Stimulated activated CD8-positive, alpha-beta memory T cell treated with anti-CD3 and anti-CD28 coated beads, Interleukin-4, amount 100 ng/mL, for 4 hours (primary cell): Measurements from ENCODE around the gene PHLPP2.

ENCODE experiments used
- DNase-seq, 2 donors: peaks; one replicate each; pipeline ENCODE4 v3.0.0-alpha.2; 2020; ENCODE audit warnings: low read depth in 2 of 2, low spot score in 1 of 2

The PHLPP2 gene, protein sequence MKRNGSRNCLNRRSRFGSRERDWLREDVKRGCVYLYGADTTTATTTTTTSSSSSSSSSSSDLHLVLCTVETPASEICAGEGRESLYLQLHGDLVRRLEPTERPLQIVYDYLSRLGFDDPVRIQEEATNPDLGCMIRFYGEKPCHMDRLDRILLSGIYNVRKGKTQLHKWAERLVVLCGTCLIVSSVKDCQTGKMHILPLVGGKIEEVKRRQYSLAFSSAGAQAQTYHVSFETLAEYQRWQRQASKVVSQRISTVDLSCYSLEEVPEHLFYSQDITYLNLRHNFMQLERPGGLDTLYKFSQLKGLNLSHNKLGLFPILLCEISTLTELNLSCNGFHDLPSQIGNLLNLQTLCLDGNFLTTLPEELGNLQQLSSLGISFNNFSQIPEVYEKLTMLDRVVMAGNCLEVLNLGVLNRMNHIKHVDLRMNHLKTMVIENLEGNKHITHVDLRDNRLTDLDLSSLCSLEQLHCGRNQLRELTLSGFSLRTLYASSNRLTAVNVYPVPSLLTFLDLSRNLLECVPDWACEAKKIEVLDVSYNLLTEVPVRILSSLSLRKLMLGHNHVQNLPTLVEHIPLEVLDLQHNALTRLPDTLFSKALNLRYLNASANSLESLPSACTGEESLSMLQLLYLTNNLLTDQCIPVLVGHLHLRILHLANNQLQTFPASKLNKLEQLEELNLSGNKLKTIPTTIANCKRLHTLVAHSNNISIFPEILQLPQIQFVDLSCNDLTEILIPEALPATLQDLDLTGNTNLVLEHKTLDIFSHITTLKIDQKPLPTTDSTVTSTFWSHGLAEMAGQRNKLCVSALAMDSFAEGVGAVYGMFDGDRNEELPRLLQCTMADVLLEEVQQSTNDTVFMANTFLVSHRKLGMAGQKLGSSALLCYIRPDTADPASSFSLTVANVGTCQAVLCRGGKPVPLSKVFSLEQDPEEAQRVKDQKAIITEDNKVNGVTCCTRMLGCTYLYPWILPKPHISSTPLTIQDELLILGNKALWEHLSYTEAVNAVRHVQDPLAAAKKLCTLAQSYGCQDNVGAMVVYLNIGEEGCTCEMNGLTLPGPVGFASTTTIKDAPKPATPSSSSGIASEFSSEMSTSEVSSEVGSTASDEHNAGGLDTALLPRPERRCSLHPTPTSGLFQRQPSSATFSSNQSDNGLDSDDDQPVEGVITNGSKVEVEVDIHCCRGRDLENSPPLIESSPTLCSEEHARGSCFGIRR (N-terminal part only)

DNA sequence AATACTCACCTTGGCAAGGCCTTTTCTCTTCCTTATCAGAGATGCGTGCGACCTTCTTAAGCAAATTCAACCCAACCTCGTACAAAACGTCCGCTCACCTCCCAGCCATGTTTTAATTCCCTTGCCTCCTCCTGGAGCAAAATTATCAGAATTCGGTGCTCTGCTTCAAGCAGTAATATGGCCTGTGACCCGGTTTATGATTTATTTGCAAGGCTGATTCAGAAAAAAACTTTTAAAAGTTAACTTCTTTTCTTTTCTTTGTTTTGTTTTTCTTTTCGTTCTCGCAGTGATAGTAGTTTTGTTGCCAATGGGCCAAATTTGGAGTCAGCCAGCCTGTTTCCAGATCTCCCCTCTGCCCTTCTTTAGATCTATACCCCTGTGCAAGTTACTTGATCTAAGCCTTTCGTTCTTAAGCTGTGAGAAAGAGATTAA lies at the start of gene PHLPP2:
PHLPP2 (minus strand) TSS at position 382 of the 432 bp plus-strand sequence. CDS start 9,906 bp downstream, outside the sequence.
- DNase-seq: no peak

DNA sequence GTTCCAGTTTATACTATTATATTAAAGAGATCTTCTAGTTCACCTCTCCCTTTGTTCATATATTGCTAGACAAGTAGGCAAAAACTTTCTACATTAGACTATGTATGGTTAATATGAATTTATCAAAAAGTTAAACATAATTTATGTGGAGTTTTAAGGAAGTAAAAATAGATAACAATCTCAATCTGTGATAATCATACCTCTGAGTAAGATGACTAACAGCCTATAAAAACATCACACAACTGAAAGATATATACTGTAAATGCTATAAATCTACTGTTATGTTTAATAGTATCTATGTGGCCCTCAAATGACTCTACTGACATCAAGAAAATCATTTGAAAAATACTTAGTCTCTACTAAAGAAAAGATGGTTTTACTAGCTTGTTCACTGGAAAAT lies 47.1 kb upstream of the PHLPP2 start:
- DNase-seq: no peak

DNA sequence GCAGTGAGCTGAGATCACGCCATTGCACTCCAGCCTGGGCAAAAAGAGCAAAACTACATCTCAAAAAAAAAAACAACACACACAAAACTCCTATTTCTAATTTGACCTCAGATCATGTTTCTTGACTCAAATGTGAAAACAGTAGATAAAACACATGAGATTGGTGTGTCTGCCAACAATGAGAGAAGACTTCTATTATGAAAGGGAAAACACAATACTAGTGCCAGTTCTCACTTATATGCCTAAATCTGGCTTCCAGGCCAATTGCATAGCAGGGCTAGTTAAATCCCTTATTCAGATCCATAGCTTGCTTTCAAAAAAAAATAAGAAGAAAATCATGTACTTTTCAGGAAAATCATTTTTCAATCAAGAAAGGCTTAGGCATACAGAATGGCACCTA lies 44.7 kb upstream of the PHLPP2 start:
- DNase-seq: no peak

DNA sequence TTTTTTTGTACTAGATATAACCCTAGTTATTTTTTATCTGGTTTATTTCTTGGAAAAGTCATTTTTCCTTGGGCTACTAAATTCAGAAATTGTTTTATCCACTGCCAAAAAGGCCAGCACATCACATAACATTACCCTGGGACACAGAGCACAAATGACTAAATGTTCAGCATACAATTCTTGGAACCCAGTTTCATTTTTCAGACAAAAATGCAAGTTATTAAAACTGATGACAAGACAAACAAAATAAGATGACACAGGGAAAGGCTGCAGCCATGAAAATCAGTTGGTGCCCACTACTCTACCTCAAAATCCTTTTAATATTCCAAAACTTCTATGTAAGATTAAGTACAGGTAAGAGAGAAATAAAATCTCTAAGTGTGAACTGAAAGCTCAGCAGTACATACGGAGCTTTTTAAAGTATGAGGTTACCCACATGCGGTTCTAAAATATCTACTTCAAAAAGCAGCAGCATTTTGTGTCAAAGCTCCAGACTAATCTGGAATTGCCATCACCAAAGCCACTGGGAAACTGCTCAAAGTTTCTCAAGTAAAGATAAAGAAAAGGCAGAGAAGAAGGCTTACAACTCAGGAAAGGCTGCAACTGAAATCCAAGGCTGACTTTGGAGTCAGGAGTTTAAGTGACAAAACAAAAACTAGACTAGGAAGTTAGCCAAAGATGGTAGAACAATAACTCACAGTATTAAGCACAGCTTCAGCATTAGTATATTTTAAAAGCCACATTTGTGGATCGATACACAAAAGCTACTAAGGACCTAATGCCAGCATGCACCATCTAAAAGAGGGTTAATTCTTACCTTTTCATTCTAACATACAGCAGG lies 42.8 kb upstream of the PHLPP2 start:
- no peak for DNase-seq

DNA sequence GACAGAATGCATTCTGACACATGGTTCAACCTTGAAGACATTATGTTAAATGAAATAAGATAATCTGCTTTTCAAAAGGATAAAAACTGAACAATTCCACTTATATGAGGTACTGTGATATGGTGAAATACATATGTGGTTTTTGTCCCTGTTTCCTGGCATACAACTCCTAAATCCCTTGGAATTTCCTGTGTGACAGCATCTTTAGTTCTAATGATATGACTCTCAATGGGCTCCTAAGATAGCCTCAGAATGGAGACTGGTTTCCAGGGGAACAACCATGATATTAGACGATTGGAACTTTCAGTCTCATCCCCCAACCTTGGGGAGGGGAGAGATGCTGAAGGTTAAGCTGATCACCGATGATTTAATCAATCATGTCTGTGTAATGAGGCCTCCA lies 37.7 kb upstream of the PHLPP2 start:
- DNase-seq: no peak

DNA sequence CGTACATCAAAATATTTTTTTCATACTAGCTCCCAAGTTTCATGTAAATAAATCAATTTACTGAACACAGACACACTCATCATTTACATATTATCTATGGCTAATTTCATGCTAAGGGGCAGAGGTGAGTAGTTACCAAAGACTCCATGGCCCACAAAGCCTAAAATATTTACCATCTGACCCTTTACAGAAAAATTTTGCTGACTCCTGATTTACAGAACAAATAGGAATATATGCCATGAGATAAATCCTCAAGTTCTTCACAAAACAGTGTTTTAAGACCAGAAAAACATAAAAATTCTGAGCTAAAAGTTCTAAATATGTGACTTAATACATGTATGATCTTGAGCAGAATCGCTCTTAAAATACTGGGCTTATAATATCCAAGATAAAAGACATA lies 36.6 kb upstream of the PHLPP2 start:
- no peak for DNase-seq

DNA sequence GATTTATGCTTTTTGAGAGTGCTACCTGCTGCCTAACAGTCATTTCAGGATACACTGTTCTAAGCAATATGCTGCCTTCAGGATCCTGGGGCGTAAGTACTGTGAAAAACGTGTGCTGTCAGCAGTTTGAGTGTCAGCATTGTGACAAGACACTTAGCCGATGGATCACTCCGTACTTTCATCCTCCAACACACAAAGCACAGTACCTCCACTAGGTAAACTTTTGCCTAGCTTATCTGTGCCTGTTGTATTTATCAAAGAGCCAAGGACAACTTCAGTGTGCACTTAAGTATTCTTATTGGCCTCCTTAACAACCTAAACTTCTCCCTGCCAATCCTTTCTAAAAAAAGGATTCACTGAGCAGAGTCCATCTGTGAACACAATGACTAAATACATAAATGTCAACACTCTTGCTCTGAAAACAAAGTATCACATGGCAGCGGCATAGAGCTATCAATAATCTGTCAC lies 33.8 kb upstream of the PHLPP2 start:
- no peak for DNase-seq

DNA sequence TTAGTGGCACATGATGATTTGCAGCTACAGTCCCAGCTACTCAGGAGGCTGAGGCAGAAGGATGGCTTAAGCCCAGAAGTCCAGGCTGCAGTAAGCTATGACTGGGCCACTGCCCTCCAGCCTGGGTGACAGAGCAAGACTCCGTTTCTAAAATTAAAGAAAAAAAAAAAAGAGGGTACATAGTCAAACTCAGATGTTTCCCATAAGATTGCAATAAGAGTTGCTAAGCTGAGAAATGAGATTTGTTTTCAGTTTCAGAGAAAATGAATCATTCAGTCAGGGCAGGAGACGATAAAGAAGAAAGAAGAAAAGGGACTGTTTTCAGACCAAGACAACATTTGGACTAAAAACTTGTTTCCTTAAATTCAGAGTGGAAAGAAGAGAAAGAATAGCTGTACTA lies 30.2 kb upstream of the PHLPP2 start:
- DNase-seq: no peak

DNA sequence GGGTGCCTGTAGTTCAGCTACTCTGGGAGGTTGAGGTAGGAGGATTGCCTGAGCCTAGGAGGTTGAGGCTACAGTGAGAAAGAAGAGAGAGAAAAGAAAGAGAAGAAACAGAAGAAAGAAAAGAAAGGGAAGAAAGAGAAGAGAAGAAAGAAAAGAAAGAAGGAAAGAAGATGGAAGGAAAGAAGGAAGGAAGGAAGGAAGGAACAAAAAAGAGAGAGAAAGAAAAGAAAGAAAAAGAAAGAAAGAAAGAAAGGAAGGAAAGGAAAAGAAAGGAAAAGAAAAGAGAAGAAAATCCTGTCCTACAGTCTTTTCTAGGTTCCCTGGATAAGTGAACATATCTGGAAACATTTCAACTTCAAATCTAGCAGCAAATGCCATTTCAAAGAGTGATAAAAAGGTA lies 29.6 kb upstream of the PHLPP2 start:
- DNase-seq: no peak

DNA sequence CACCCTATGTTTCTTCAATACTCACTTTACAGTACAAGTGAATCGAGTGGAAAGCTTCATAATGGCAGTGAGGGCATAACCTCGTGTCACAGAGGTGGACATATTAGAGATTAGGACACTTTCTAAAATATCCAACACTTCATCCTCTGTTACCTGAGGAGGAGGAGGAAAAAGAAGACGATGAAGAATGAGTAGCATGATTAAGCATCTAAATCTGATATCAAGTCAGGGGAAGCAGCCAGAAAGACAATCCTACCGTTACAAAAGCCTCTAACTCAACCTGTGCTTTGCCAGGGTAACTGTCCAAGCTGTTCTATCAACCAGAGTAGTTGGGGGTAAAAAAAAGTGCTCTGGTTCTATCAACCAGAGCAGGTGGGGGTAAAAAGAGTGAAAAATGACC lies 23.7 kb upstream of the PHLPP2 start:
- no peak for DNase-seq

DNA sequence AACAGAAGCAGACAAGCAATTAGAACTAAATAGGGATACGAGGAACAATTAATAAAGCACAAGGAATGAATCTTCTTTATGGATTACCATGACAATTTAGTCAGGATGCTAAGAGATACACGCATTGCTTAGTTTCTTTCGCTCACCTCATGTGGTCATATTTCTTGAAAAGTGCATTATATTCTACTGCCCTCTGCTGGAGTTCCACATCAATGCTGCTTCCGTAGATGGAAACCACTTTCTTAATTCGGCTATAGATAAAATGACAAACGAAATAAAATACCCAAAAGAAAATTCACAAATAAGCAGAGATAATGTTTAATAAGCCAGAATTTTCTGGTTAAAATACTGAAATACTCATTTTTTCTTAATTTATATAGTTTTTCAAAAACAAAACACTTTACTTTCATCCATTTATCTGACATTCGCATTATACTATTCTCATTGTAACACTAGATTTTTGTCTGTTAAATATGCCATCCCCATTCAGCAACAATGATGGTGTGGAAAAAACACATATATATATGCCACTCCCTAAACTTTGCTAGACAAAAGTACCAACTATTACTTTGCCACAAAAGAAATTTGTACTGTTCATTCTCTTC lies 22.0 kb upstream of the PHLPP2 start:
- no peak for DNase-seq

DNA sequence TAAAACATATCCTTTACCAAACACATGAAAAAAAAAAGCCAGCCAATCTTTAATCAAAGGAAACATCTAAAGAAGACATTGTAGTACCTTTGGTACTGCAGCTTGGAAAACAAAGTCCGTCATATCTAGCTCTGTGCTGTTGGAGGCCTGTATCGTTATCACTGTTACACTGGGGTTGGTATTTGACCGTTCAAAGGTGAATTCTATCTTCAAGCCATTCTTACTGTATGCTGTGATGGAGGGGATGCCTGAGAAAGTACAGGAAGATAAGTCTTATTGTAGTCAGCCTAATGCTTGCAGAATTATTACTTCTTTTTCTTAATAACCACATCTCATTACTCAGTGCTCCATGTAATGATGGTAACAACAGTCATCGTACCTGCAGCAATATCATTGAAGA lies 14.4 kb upstream of the PHLPP2 start:
- no peak for DNase-seq

DNA sequence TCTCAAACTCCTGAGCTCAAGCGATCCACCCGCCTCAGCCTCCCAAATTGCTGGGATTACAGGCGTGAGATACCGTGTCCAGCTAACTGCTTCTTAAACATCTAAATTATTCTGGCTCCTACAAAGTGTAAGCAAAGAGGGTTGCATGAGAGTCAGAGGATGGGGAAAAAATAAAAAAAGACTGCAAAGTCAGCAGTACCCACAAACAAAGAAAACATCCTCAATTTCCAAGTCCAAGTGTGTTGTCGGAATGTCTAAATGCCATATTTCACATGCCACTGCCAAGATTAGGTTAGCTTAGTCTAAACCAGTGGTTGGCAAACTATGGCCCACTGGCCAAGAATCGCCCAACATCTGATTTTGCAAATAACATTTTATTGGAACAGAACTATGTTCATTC lies 13.0 kb upstream of the PHLPP2 start:
- no peak for DNase-seq

DNA sequence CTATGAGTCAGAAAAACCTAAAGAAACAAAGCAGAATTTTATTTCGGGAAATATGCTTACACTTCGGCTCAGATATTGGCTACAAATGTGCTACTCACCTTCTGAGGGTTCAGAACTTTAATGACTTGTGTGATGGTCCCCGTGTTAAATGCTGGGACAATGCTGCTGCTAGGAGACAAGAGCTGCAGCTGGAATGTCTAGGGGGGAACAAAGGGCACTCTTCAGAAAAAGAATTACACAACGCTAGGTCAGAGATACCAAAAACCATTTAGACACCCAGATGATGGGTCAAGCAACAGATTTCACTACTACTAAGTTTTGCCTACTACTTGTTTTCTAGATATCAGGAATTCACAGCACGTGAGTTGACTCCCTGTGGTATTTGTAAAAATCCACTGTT lies 10.0 kb upstream of the PHLPP2 start:
- DNase-seq: no peak

DNA sequence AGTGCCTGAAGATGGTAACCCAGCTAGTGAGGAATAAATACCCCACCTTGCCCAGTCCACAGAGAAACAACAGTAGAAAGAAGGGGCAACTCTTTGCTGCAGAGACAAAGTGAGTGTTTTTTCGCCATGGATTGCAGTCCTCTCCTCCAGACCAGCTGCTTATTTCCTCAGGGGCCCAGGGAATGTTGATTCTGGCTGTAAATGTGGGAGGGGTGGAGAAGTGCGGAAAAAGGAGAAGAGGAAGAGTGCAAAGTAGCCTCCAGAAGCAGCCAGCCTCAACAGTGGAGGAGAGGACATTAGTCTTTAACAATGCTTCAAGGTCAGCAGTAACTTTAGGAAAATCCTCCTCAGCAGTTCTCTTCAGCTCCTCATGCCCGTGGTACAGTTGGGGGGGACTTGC lies 8.1 kb upstream of the PHLPP2 start:
- DNase-seq: no peak

DNA sequence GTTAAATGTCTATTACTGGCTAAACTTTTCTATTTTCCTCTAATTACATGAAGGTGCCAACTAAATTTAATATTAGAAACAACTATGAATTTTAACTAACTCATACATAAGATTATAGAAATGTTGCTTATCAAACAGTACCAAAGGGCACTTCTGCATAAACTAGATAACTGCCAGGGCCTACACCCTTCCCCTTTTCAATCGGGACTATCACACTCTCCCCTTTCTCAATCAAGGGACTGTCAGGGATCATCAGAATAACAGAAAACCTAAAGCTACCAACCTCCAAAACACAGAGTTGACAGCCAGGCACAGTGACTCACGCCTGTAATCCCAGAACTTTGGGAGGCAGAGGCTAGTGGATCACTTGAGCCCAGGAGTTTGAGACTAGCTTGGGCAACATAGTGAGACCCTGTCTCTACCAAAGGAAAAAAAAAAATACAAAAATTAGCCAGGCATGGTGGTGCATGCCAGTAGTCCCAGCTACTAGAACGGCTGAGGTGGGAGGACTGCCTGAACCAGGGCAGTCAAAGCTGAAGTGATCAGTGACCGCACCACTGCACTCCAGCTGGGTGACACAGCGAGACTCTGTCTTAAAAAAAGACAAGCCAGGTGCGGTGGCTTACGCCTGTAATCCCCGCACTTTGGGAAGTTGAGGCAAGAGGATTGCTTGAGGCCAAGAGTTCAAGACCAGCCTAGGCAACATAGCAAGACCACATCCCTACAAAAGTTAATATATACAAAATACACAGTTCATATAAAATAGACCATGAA lies 3.2 kb upstream of the PHLPP2 start:
- no peak for DNase-seq

DNA sequence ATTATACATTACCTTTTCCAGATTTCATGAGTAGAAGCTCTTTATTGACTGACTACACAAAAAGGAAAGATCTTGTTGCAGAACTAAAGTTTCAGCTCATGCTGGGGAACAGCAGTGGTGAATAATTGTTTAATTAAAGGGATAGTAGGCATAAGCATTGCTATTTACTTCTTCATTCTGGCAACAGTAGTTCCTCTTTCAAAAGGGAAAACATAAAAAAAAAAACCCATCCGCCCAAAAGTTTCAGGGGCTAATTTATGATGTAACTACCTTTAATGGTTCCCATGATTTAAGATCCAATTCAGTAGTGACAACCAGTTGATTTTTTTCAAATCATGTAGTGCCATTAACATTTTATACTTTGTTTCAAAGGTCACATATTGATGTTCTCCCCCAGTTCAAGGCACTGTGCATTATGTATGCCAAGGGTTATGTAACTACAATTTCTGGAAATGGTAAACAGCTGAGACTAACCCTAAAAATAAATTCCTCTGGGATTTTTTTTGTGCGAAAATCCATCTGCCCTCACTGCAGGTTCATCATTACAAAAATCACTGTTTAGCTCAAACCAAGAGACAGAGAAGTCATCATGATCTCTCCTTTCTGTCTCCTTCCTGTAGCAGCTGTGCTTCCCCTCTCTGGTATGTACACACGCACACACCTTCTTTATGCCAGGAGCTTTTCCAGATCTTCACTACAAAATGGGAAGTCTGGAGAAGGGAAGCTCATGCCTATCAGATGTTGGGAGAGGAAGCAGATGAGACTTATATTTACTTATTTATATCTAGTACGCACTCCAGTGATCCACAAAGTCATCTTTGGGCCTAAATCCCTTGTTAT lies 2.2 kb upstream of the PHLPP2 start:
- DNase-seq: no peak

DNA sequence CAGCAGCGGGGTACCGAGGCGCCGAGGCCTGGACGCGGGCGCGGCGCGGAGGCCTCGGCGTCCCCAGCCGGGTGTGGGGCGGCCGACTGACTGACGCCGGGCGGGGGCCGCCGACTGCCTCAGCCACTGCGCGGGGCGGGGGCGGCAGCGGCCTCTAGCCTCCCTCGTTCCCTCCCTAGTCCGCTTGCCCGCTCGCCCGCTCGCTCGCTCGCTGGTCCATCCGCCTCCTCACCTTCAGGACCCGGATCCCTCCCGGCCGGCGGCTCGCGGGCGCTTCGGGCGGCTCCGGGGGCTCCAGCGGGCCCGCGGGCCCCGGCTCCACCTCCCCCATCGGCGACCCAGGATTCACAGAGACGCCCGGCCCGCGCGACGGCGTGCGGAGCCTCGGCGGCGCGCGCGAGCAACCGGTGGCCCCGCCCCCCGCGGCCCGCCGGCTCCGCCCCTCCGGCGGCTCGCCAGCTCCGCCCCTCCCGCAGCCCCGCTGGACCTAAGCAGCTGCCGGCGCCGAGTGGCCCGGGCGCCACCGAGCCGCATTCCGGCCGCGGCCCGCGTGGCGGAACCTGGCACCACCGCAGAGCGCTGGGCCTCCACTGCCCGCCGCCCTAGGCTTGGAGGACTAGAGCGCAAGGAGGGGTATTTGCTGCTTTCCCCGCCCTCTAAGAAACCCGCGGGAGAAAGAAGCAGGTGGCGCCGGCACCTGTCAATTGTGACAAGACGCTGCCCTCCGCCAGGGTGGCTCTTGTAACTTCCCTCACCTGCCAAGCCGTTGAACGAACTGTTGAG lies 773 bp downstream of the PHLPP2 start:
- DNase-seq: peak; percentile 38 to 61
